ENCODE data around the gene YAF2.
"Not testable (repeated sequence)": the region's sequence is repeated elsewhere in the genome, so short reads cannot be mapped to it uniquely, and the experiment has no call there.

Gene YAF2

DNA sequence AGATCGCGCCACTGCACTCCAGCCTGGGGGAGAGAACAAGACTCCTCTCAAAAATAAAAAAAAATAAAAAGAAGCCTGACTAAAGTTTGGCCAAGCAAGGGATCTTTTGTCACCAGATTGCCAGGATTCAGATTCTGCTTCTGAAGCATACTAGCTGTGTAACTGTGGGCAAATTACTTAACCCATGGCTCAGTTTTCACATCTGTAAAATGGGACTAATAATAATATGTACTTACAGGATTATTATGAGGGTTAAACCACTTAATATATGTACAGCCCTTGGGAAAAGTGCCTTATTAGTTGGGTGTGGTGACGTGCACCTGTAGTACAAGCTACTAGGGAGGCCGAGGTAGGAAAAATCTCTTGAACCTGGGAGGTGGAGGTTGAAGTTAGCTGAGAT, 21.7 kb upstream of the YAF2 start:
- H3K36me3 ChIP-seq (ENCODE audit: low read depth): no peaks in the 10 kb centered on the region
- no peak for DNase-seq (ENCODE audit: low spot score)
- TF ChIP-seq, protein P1, sequence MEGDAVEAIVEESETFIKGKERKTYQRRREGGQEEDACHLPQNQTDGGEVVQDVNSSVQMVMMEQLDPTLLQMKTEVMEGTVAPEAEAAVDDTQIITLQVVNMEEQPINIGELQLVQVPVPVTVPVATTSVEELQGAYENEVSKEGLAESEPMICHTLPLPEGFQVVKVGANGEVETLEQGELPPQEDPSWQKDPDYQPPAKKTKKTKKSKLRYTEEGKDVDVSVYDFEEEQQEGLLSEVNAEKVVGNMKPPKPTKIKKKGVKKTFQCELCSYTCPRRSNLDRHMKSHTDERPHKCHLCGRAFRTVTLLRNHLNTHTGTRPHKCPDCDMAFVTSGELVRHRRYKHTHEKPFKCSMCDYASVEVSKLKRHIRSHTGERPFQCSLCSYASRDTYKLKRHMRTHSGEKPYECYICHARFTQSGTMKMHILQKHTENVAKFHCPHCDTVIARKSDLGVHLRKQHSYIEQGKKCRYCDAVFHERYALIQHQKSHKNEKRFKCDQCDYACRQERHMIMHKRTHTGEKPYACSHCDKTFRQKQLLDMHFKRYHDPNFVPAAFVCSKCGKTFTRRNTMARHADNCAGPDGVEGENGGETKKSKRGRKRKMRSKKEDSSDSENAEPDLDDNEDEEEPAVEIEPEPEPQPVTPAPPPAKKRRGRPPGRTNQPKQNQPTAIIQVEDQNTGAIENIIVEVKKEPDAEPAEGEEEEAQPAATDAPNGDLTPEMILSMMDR (IDR thresholded peaks at IDR 0.05; ENCODE audit: poor library complexity, severe bottlenecking): no peak
- no peaks in the 10 kb centered on the region for H3K27me3 ChIP-seq (ENCODE audit: insufficient read depth, poor library complexity, severe bottlenecking)
- no peak for ATAC-seq (ENCODE audit: low read depth)
- peaks cover 1% of the 10 kb centered on the region for H3K9me3 ChIP-seq (ENCODE audit: severe bottlenecking)
- no peak overlapping the region for H3K4me3 ChIP-seq (ENCODE audit: severe bottlenecking)
- H3K4me1 ChIP-seq (ENCODE audit: insufficient read depth, poor library complexity, severe bottlenecking): no peaks in the 10 kb centered on the region
- no peak overlapping the region for H3K27ac ChIP-seq (ENCODE audit: poor library complexity, severe bottlenecking)

DNA sequence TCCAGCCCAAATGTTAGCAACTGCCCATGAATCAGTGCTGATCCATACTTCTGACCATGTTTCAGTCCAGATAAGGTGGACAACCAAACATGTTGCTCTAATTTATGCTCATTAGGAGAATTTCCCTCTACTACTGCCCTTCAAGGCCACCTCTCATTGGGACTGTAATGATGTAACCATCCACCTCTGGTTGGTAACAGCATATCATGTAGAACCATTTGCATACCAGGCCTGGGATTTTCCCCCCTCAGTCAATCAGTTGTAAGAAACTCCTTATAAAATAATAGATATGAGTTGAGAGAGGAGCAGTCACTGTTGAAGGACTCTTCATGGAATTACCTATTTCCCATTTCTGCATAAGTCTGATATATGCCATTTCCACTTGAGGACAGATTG, 17.8 kb upstream of the YAF2 start:
- no peak for DNase-seq (ENCODE audit: low spot score)
- no peak for ATAC-seq (ENCODE audit: low read depth)
- Histone ChIP-seq H3K4me3 (ENCODE audit: severe bottlenecking) (no peak overlapping the region), H3K36me3 (ENCODE audit: low read depth) (no peaks in the 10 kb centered on the region), H3K27ac (ENCODE audit: poor library complexity, severe bottlenecking) (no peak overlapping the region), H3K4me1 (ENCODE audit: insufficient read depth, poor library complexity, severe bottlenecking) (no peaks in the 10 kb centered on the region), H3K9me3 (ENCODE audit: severe bottlenecking) (peaks cover 1% of the 10 kb centered on the region), H3K27me3 (ENCODE audit: insufficient read depth, poor library complexity, severe bottlenecking) (no peaks in the 10 kb centered on the region)
- TF ChIP-seq, protein P1 (IDR thresholded peaks at IDR 0.05; ENCODE audit: poor library complexity, severe bottlenecking): no peak

DNA sequence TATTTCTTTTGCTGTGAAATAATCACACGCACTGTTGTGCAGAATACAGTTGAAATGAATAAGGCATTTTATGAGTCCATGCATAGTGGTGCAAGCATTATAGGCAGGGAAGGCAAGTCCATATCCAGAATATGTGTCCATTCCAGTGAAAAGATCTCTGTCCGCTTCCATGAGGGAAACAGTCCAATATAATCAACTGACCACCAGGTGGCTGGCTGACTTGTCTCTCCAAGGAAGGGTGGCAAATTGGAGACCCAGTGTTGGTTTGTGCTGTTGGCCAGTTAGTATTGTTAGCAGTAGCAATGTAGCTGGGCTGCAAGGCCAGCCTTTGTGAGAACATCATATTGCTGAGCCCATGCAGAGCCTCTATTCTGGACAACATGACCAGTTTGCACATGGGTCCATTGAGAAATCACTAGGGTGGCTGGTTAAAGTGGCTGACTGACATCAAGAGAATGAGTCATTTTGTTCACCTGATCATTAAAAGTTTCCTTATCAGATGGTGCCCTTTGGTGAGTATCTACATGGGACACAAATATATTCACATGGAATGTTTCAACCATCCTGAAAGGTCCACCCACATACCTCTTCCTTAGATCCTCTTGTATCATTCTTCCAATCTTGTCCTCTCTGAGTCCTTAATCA, 17.3 kb upstream of the YAF2 start:
- Histone ChIP-seq H3K36me3 (ENCODE audit: low read depth) (no peaks in the 10 kb centered on the region), H3K9me3 (ENCODE audit: severe bottlenecking) (peaks cover 1% of the 10 kb centered on the region), H3K27me3 (ENCODE audit: insufficient read depth, poor library complexity, severe bottlenecking) (no peaks in the 10 kb centered on the region), H3K4me3 (ENCODE audit: severe bottlenecking) (no peak overlapping the region), H3K27ac (ENCODE audit: poor library complexity, severe bottlenecking) (no peak overlapping the region), H3K4me1 (ENCODE audit: insufficient read depth, poor library complexity, severe bottlenecking) (no peaks in the 10 kb centered on the region)
- ATAC-seq (ENCODE audit: low read depth) (no peak), DNase-seq (ENCODE audit: low spot score) (no peak)
- TF ChIP-seq, protein P1 (IDR thresholded peaks at IDR 0.05; ENCODE audit: poor library complexity, severe bottlenecking): no peak

DNA sequence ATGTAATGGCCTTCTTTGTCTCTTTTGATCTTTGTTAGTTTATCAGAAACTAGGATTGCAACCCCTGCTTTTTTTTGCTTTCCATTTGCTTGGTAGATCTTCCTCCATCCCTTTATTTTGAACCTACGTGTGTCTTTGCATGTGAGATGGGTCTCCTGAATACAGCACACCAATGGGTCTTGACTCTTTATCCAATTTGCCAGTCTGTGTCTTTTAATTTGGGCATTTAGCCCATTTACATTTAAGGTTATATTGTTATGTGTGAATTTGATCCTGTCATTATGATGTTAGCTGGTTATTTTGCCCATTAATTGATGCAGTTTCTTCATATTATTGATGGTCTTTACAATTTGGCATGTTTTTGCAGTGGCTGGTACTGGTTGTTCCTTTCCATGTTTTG, 14.6 kb upstream of the YAF2 start:
- ATAC-seq (ENCODE audit: low read depth); DNase-seq (ENCODE audit: low spot score); H3K27ac ChIP-seq (ENCODE audit: poor library complexity, severe bottlenecking); H3K4me3 ChIP-seq (ENCODE audit: severe bottlenecking); H3K4me1 ChIP-seq (ENCODE audit: insufficient read depth, poor library complexity, severe bottlenecking); H3K27me3 ChIP-seq (ENCODE audit: insufficient read depth, poor library complexity, severe bottlenecking); H3K9me3 ChIP-seq (ENCODE audit: severe bottlenecking); H3K36me3 ChIP-seq (ENCODE audit: low read depth): not testable (repeated sequence)

DNA sequence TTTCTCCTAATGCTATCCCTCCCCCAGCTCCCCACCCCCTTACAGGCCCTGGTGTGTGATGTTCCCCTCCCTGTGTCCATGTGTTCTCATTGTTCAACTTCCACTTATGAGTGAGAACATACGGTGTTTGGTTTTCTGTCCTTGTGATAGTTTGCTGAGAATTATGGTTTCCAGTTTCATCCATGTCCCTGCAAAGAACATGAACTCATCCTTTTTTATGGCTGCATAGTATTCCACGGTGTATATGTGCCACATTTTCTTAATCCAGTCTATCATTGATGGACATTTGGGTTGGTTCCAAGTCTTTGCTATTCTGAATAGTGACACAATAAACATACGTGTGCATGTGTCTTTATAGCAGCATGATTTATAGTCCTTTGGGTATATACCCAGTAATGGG, 11.0 kb upstream of the YAF2 start:
- not testable (repeated sequence) for H3K4me3 ChIP-seq (ENCODE audit: severe bottlenecking); H3K27me3 ChIP-seq (ENCODE audit: insufficient read depth, poor library complexity, severe bottlenecking); H3K4me1 ChIP-seq (ENCODE audit: insufficient read depth, poor library complexity, severe bottlenecking); DNase-seq (ENCODE audit: low spot score); ATAC-seq (ENCODE audit: low read depth); H3K36me3 ChIP-seq (ENCODE audit: low read depth); H3K9me3 ChIP-seq (ENCODE audit: severe bottlenecking); H3K27ac ChIP-seq (ENCODE audit: poor library complexity, severe bottlenecking)

DNA sequence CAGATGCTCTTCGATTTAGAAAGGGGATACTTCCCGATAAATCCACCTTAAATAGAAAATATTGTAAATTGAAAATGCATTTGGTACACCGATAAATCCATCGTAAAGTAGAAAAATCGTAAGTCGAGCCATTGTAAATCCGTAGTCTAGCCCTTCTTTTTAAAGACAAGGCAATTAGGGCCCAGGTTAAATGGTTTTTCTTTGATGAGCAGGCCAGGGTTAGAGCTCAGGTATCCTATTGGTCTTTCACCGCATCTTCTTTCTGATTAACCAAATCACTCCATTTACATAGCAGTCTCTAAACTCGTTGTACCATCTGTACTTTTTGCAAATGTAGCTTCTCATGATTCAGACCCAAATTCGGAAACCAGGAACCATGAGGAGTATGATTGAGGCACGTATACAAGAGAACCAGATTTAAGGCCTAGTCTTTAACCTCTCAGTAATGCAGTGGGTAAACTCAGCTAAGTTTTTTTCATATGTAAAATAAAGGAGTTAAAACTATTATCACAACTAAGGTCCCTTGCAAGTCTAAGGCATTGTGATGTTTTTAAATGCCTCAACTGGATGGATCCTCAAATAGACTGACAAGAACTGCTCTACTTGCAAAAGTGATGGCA, 2.2 kb upstream of the YAF2 start:
- DNase-seq (ENCODE audit: low spot score) (no peak), ATAC-seq (ENCODE audit: low read depth) (no peak)
- Histone ChIP-seq H3K36me3 (ENCODE audit: low read depth) (peaks cover 10% of the 10 kb centered on the region), H3K27ac (ENCODE audit: poor library complexity, severe bottlenecking) (no peak overlapping the region), H3K9me3 (ENCODE audit: severe bottlenecking) (no peaks in the 10 kb centered on the region), H3K4me1 (ENCODE audit: insufficient read depth, poor library complexity, severe bottlenecking) (peaks cover 18% of the 10 kb centered on the region), H3K4me3 (ENCODE audit: severe bottlenecking) (no peak overlapping the region), H3K27me3 (ENCODE audit: insufficient read depth, poor library complexity, severe bottlenecking) (no peaks in the 10 kb centered on the region)
- TF ChIP-seq, protein P1 (IDR thresholded peaks at IDR 0.05; ENCODE audit: poor library complexity, severe bottlenecking): no peak

All from RWPE2 (cell line).